ENCODE results near the gene HOXA3. TPM values are rescaled to one million over a fixed set of nuclear protein-coding genes. Genes with fewer than 3 reads are reported as not detected.

HOXA3 gene
- total RNA-seq, 1 donor from 2014 or later = 3.9 TPM

- peaks cover 61% of the 10 kb centered on the region for H3K4me1 ChIP-seq
- TF ChIP-seq POLR2AphosphoS5 (IDR thresholded peaks at IDR 0.05; ENCODE audit: insufficient read depth in 1 of 2, low read depth in 1 of 2) (no peak), POLR2A (IDR thresholded peaks at IDR 0.05) (no peak)
- TF ChIP-seq, protein P1, sequence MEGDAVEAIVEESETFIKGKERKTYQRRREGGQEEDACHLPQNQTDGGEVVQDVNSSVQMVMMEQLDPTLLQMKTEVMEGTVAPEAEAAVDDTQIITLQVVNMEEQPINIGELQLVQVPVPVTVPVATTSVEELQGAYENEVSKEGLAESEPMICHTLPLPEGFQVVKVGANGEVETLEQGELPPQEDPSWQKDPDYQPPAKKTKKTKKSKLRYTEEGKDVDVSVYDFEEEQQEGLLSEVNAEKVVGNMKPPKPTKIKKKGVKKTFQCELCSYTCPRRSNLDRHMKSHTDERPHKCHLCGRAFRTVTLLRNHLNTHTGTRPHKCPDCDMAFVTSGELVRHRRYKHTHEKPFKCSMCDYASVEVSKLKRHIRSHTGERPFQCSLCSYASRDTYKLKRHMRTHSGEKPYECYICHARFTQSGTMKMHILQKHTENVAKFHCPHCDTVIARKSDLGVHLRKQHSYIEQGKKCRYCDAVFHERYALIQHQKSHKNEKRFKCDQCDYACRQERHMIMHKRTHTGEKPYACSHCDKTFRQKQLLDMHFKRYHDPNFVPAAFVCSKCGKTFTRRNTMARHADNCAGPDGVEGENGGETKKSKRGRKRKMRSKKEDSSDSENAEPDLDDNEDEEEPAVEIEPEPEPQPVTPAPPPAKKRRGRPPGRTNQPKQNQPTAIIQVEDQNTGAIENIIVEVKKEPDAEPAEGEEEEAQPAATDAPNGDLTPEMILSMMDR (IDR thresholded peaks at IDR 0.05) = no peak
These were observed 1.1 kb upstream of the HOXA3 start for GRCh38 chr7:27153526-27153925.

DNA sequence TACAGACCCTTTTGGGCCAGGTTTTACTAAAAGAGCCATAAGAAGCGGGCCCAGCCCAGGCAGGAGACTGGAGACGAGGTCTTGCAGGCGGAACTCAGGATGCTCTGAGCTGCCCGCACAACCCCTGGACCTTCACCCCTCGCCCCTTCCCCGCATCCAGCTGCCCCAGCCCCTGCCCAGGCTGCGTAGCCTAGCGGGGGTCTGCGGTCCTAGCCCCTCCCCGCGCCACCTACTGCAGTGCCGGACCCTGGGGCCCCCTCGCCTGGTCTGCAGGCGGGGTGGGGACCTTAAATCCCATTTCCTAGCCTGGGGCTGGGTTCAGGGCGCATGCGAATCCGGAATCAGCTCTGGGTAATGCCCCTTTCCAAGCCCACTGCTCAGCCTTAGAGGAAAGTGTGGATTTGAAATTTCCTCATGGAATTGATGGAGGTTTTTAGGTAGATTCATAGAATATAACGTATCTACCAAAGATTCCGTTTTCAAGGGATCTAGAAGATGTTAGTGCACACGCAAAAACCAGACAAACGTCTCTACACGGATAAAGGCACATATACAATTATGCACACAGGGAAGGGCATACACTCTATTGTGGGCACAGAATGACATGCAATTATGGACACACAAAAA, 546 bp upstream of the HOXA3 start:
- no peaks in the 10 kb centered on the region for H3K9me3 ChIP-seq
- no peaks in the 10 kb centered on the region for H3K27me3 ChIP-seq
- intact Hi-C loops (cut with DNase I) = loop anchor here (10.0 kb wide), 1 partner anchor 948 kb away; the partner anchor contains the start of genes CBX3 and HNRNPA2B1
- no peaks in the 10 kb centered on the region for H3K36me3 ChIP-seq
- DNase-seq (ENCODE audit: extremely low spot score in 2 of 2) = no peak
- peak overlapping the region; percentile 49 to 57 for H3K4me3 ChIP-seq
- peak overlapping the region; percentile 84 for H3K27ac ChIP-seq
- TF ChIP-seq POLR2A (IDR thresholded peaks at IDR 0.05) (no peak), POLR2AphosphoS5 (IDR thresholded peaks at IDR 0.05; ENCODE audit: insufficient read depth in 1 of 2, low read depth in 1 of 2) (no peak)
- TF ChIP-seq, protein P1 (IDR thresholded peaks at IDR 0.05) = no peak
- H3K4me1 ChIP-seq = peaks cover 67% of the 10 kb centered on the region

More at GRCh38 chr7:27153526-27153925, 1.1 kb upstream of the HOXA3 start:
- H3K36me3 ChIP-seq = no peaks in the 10 kb centered on the region
- DNase-seq (ENCODE audit: extremely low spot score in 2 of 2) = no peak
- no peaks in the 10 kb centered on the region for H3K9me3 ChIP-seq
- intact Hi-C loops (cut with DNase I) = loop anchor here (10.0 kb wide), 1 partner anchor 949 kb away; the partner anchor contains the start of genes CBX3 and HNRNPA2B1
- H3K4me3 ChIP-seq = no peak overlapping the region
- no peak overlapping the region for H3K27ac ChIP-seq
- no peaks in the 10 kb centered on the region for H3K27me3 ChIP-seq

DNA sequence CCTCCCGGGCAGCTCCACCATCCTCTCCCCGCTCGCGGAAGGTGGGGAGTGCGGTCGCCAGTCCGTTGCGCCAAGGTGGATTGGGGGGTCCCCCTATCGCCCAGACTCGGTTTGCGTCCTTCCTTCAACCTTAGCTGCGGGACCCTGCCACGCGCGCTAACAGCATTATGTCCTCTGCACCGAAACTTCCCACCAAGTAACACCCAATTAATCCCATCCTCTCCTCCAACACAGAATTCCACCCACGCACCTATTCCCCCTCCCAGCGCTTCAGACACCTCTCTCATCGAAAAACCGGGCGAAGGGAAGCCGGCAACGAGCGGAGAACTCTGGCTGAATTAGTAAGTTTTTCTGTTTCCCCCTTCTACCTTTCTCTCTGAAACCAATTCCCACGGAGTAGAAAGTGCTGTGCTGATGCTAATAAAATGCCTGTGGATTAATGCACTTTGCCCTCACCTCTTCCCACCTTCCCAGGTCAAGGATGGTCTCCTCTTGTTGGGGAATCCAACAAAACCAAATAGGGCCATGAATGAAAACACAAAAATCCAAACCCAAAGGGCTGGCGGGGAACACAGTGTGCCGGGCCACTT, 947 bp downstream of the HOXA3 start:
- Histone ChIP-seq H3K27me3 (no peaks in the 10 kb centered on the region), H3K4me3 (peak overlapping the region; percentile 49 to 57), H3K9me3 (no peaks in the 10 kb centered on the region), H3K27ac (peak overlapping the region; percentile 84), H3K36me3 (no peaks in the 10 kb centered on the region), H3K4me1 (peaks cover 68% of the 10 kb centered on the region)
- intact Hi-C loops (cut with DNase I) = loop anchor here (10.0 kb wide), 1 partner anchor 947 kb away; the partner anchor contains the start of genes CBX3 and HNRNPA2B1
- peak in 1 of 2 donors; percentile 86 for DNase-seq (ENCODE audit: extremely low spot score in 2 of 2)
- TF ChIP-seq POLR2AphosphoS5 (IDR thresholded peaks at IDR 0.05; ENCODE audit: insufficient read depth in 1 of 2, low read depth in 1 of 2) = no peak

GRCh38 chr7:27150568-27151340, 1.6 kb downstream of the HOXA3 start:
- H3K4me3 ChIP-seq = peak overlapping the region; percentile 49 to 57
- H3K36me3 ChIP-seq = no peaks in the 10 kb centered on the region
- H3K27ac ChIP-seq = peak overlapping the region; percentile 84
- peaks cover 63% of the 10 kb centered on the region for H3K4me1 ChIP-seq
- intact Hi-C loops (cut with DNase I) = loop anchor here (10.0 kb wide), 1 partner anchor 946 kb away; the partner anchor contains the start of genes CBX3 and HNRNPA2B1
- H3K9me3 ChIP-seq = no peaks in the 10 kb centered on the region
- peak; percentile 61 to 87 for TF ChIP-seq POLR2AphosphoS5 (IDR thresholded peaks at IDR 0.05; ENCODE audit: insufficient read depth in 1 of 2, low read depth in 1 of 2)
- peak in 1 of 2 donors; percentile 37 for TF ChIP-seq POLR2A (IDR thresholded peaks at IDR 0.05)
- TF ChIP-seq, protein P1 (IDR thresholded peaks at IDR 0.05) = peak in 2 of 3 experiments; percentile 12 to 81
- DNase-seq (ENCODE audit: extremely low spot score in 2 of 2) = peak in 1 of 2 donors; percentile 86
- no peaks in the 10 kb centered on the region for H3K27me3 ChIP-seq
